Diencephalon (tissue), 1 donor: ENCODE data around the gene POLR3H. TPM values are rescaled to one million over a fixed set of nuclear protein-coding genes. Genes with fewer than 3 reads are reported as not detected.

Experiments used
- total RNA-seq: library from RNA; depleted of rRNA; stranded (reverse); fragments of >200 nt; gene quantifications from one replicate; pipeline ENCODE4 v1.2.3, GENCODE V29; 2014

Gene POLR3H
- 27.7 TPM for total RNA-seq

DNA sequence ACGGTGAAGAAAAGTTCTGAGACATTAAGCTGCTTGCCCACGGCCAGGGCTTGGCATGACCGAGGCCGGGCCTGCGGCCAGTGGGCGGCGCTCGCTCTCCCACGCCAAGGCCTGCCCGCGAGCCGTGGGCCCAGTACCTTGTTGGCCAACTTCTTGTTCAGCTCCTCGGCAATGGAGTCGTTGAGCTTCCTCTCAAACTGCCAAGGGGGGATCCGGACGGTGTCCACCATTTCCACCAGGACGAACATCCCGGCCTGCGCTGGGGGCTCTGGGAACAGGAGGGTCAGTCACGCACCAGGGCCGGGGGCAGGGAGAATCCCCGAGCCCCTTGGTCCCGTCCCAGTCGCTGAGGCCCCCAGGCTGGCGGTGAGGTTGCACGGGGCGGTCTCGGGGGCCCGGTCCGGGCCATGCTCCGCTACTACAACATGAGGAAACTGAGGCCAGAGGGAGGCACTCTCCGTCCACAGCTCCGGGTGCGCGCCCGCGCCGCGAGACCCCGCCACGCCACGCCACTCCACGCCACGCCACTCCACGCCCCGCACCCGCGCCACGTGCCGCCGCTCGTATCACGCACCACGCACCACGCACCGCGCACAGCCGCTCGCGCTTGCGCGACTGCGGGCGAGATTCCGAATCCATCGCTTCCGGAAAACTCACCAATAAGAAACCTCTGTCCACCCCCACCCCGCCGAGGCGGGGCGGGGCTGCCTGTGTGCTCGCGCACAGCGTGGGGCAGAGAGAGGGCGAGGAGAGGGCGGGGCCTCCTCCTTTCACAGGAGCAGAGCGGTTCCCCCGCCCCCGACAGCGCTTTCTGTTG lies at the start of gene POLR3H:
TSS of gene POLR3H (minus strand) at position 617 of the 817 bp plus-strand sequence. CDS start at position 248, 369 bp downstream.

GRCh38 chr22:41589391-41590241 lies 45.3 kb upstream of the POLR3H start, which contains the start of gene PMM1:
Gene PMM1, minus strand, starts transcription at chr22:41589840. Its CDS starts 35 bp downstream, at chr22:41589805.

Other genes with a start within 250 kb of the POLR3H start
- 64.1 TPM for gene ZC3H7B, start 242.9 kb downstream of the POLR3H start, total RNA-seq
- 8.5 TPM for gene TEF, start 162.5 kb downstream of the POLR3H start, total RNA-seq
- gene TOB2, start 97.7 kb downstream of the POLR3H start, total RNA-seq = 18.9 TPM
- 35.1 TPM for gene PHF5A, start 75.8 kb downstream of the POLR3H start, total RNA-seq
- gene ACO2, start 75.4 kb downstream of the POLR3H start, total RNA-seq = 124 TPM
- 21.7 TPM for gene CSDC2, start 16.5 kb upstream of the POLR3H start, total RNA-seq
- gene PMM1, start 45.4 kb upstream of the POLR3H start, total RNA-seq = 27.2 TPM
- 27.7 TPM for gene DESI1, start 76.6 kb upstream of the POLR3H start, total RNA-seq
- 216 TPM for gene XRCC6, start 76.8 kb upstream of the POLR3H start, total RNA-seq
- 116 TPM for gene SNU13, start 144.4 kb upstream of the POLR3H start, total RNA-seq
- gene MEI1, start 155.0 kb upstream of the POLR3H start, total RNA-seq = 1.6 TPM